ENCODE measurements around the gene ABCC5.
"Not testable (repeated sequence)": the region's sequence is repeated elsewhere in the genome, so short reads cannot be mapped to it uniquely, and the experiment has no call there.

The ABCC5 gene

GRCh38 chr3:184017672-184018423, at the start of gene ABCC5:
ABCC5 (minus strand) TSS chr3:184017884; CDS start chr3:184014392, 3,492 bp downstream.
- peak; percentile 96 for DNase-seq (ENCODE audit: low spot score)

- no peak for DNase-seq (ENCODE audit: low spot score)
Measured at GRCh38 chr3:184066211-184066610, 48.5 kb upstream of the ABCC5 start.

- DNase-seq (ENCODE audit: low spot score) = no peak
Measured at GRCh38 chr3:184062637-184063036, 45.0 kb upstream of the ABCC5 start.

- no peak for DNase-seq (ENCODE audit: low spot score)
Measured at GRCh38 chr3:184059424-184059823, 41.7 kb upstream of the ABCC5 start.

- DNase-seq (ENCODE audit: low spot score) = no peak
Measured at GRCh38 chr3:184058029-184058428, 40.3 kb upstream of the ABCC5 start.

GRCh38 chr3:184052767-184053166, 35.1 kb upstream of the ABCC5 start, which contains the start of gene HTR3C:
HTR3C (plus strand) TSS chr3:184053047; CDS start chr3:184053081, 34 bp downstream.
- DNase-seq (ENCODE audit: low spot score) = no peak

- no peak for DNase-seq (ENCODE audit: low spot score)
Measured at GRCh38 chr3:184050217-184050847, 32.6 kb upstream of the ABCC5 start.

GRCh38 chr3:184045995-184046394, 28.3 kb upstream of the ABCC5 start:
- no peak for DNase-seq (ENCODE audit: low spot score)

- no peak for DNase-seq (ENCODE audit: low spot score)
Measured at GRCh38 chr3:184042617-184043016, 24.9 kb upstream of the ABCC5 start.

GRCh38 chr3:184040010-184040409, 22.3 kb upstream of the ABCC5 start:
- DNase-seq (ENCODE audit: low spot score) = peak; percentile 35

GRCh38 chr3:184039414-184039813, 21.7 kb upstream of the ABCC5 start:
- no peak for DNase-seq (ENCODE audit: low spot score)

- DNase-seq (ENCODE audit: low spot score) = not testable (repeated sequence)
Measured at GRCh38 chr3:184038307-184038706, 20.6 kb upstream of the ABCC5 start.

- DNase-seq (ENCODE audit: low spot score) = no peak
Measured at GRCh38 chr3:184037816-184038215, 20.1 kb upstream of the ABCC5 start.

- no peak for DNase-seq (ENCODE audit: low spot score)
Measured at GRCh38 chr3:184031187-184031792, 13.6 kb upstream of the ABCC5 start, which contains the start of gene HTR3D. HTR3D (plus strand) TSS chr3:184031742; CDS start chr3:184031742, 0 bp downstream.

- DNase-seq (ENCODE audit: low spot score) = no peak
Measured at GRCh38 chr3:184030536-184030935, 12.9 kb upstream of the ABCC5 start.

- no peak for DNase-seq (ENCODE audit: low spot score)
Measured at GRCh38 chr3:184029443-184029842, 11.8 kb upstream of the ABCC5 start.

GRCh38 chr3:184028275-184028890, 10.7 kb upstream of the ABCC5 start:
- DNase-seq (ENCODE audit: low spot score) = not testable (repeated sequence)

GRCh38 chr3:184025256-184025655, 7.6 kb upstream of the ABCC5 start:
- not testable (repeated sequence) for DNase-seq (ENCODE audit: low spot score)

- no peak for DNase-seq (ENCODE audit: low spot score)
Measured at GRCh38 chr3:184022323-184022722, 4.6 kb upstream of the ABCC5 start.

GRCh38 chr3:184018424-184018973, 815 bp upstream of the ABCC5 start:
- no peak for DNase-seq (ENCODE audit: low spot score)

- peak; percentile 54 for DNase-seq (ENCODE audit: low spot score)
Measured at GRCh38 chr3:184016811-184017671, 643 bp downstream of the ABCC5 start.
